ENCODE data around the gene TUBD1.

TUBD1 gene

DNA sequence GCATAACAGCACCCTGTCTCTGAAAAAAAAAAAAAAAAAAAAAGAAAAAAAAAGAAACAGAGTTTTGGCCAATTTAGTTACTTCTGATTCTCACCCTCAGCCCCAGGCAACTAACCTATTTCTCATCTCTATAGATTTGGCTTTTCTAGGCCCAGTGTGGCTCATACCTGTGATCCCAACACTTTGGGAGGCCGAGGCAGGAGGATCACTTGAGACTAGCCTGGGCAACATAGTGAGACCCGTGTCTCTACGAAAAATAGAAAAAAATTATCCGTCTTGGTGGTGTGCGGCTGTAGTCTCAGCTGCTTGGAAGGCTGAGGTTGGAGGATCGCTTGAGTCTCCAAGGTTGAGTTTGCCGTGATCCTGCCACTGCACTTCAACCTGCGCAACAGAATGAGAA, 8.9 kb upstream of the TUBD1 start:
- no peak for ATAC-seq
- no peak for TF ChIP-seq CSDC2 (CRISPR knock-in tag; IDR thresholded peaks at IDR 0.05)

DNA sequence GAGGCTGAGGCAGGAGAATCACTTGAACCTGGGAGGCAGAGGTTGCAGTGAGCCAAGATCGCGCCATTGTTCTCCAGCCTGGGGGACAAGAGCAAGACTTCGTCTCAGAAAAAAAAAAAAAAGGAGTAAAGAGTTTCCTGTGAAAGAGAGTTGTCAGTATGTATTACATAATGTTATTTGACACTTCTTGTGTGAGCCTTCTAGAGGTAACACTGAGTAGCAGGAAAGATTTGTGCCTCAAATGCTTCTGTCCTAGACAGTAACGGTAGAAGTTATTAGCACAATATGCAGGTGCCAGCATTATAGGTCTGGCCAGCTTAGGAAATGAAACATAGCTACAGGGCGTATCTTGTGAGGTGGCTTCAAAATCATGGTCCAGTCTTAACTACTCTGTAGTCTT, 6.4 kb upstream of the TUBD1 start:
- peak; percentile 31; the same call in 1 of the 3 replicates for ATAC-seq
- TF ChIP-seq ISL1 (CRISPR knock-in tag; IDR thresholded peaks at IDR 0.05) = no peak
- TF ChIP-seq, protein P1, sequence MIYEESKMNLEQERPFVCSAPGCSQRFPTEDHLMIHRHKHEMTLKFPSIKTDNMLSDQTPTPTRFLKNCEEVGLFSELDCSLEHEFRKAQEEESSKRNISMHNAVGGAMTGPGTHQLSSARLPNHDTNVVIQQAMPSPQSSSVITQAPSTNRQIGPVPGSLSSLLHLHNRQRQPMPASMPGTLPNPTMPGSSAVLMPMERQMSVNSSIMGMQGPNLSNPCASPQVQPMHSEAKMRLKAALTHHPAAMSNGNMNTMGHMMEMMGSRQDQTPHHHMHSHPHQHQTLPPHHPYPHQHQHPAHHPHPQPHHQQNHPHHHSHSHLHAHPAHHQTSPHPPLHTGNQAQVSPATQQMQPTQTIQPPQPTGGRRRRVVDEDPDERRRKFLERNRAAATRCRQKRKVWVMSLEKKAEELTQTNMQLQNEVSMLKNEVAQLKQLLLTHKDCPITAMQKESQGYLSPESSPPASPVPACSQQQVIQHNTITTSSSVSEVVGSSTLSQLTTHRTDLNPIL (CRISPR knock-in tag; IDR thresholded peaks at IDR 0.05; ENCODE audit: low read depth) = no peak

DNA sequence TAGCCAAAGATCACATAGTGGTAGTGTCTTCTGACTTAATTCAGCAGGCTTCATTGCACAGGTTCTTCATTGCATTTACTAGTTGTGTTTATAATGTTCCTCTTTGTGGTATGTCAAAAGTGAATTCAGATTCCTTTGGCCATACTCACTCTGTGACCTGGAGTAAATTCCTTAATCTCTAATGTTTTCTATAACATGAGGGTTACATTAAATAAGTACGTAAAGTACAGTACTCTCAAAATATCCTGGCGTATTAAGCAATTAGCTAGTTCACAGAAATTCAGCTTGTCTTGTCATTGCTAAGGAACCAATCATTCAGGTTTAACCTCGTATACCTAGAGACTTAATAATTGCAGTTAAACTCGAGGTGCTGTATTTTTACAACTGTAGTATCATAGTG, 4.3 kb upstream of the TUBD1 start:
- no peak for ATAC-seq
- TF ChIP-seq ZNF70 (CRISPR knock-in tag; IDR thresholded peaks at IDR 0.05) (no peak), SNAI2 (CRISPR knock-in tag; IDR thresholded peaks at IDR 0.05) (no peak), ESRRG (CRISPR knock-in tag; IDR thresholded peaks at IDR 0.05) (no peak), OSR1 (CRISPR knock-in tag; IDR thresholded peaks at IDR 0.05) (no peak), BACH2 (CRISPR knock-in tag; IDR thresholded peaks at IDR 0.05; ENCODE audit: borderline replicate concordance) (no peak), TOX (CRISPR knock-in tag; IDR thresholded peaks at IDR 0.05; ENCODE audit: borderline replicate concordance) (no peak), PPARA (CRISPR knock-in tag; IDR thresholded peaks at IDR 0.05; ENCODE audit: borderline replicate concordance) (no peak), ARNTL (CRISPR knock-in tag; IDR thresholded peaks at IDR 0.05; ENCODE audit: borderline replicate concordance, low read depth) (no peak), RARB (CRISPR knock-in tag; IDR thresholded peaks at IDR 0.05) (no peak), ZNF565 (CRISPR knock-in tag; conservative IDR thresholded peaks at IDR 0.05; ENCODE audit: low read depth) (no peak)
- TF ChIP-seq, protein P1 (CRISPR knock-in tag; IDR thresholded peaks at IDR 0.05; ENCODE audit: low read depth) = no peak
- TF ChIP-seq, protein P2, sequence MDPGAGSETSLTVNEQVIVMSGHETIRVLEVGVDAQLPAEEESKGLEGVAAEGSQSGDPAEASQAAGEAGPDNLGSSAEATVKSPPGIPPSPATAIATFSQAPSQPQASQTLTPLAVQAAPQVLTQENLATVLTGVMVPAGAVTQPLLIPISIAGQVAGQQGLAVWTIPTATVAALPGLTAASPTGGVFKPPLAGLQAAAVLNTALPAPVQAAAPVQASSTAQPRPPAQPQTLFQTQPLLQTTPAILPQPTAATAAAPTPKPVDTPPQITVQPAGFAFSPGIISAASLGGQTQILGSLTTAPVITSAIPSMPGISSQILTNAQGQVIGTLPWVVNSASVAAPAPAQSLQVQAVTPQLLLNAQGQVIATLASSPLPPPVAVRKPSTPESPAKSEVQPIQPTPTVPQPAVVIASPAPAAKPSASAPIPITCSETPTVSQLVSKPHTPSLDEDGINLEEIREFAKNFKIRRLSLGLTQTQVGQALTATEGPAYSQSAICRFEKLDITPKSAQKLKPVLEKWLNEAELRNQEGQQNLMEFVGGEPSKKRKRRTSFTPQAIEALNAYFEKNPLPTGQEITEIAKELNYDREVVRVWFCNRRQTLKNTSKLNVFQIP (CRISPR knock-in tag; IDR thresholded peaks at IDR 0.05; ENCODE audit: borderline replicate concordance, low read depth) = no peak
- TF ChIP-seq, protein P3, sequence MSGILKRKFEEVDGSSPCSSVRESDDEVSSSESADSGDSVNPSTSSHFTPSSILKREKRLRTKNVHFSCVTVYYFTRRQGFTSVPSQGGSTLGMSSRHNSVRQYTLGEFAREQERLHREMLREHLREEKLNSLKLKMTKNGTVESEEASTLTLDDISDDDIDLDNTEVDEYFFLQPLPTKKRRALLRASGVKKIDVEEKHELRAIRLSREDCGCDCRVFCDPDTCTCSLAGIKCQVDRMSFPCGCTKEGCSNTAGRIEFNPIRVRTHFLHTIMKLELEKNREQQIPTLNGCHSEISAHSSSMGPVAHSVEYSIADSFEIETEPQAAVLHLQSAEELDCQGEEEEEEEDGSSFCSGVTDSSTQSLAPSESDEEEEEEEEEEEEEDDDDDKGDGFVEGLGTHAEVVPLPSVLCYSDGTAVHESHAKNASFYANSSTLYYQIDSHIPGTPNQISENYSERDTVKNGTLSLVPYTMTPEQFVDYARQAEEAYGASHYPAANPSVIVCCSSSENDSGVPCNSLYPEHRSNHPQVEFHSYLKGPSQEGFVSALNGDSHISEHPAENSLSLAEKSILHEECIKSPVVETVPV (CRISPR knock-in tag; IDR thresholded peaks at IDR 0.05) = no peak
- TF ChIP-seq, protein P4, sequence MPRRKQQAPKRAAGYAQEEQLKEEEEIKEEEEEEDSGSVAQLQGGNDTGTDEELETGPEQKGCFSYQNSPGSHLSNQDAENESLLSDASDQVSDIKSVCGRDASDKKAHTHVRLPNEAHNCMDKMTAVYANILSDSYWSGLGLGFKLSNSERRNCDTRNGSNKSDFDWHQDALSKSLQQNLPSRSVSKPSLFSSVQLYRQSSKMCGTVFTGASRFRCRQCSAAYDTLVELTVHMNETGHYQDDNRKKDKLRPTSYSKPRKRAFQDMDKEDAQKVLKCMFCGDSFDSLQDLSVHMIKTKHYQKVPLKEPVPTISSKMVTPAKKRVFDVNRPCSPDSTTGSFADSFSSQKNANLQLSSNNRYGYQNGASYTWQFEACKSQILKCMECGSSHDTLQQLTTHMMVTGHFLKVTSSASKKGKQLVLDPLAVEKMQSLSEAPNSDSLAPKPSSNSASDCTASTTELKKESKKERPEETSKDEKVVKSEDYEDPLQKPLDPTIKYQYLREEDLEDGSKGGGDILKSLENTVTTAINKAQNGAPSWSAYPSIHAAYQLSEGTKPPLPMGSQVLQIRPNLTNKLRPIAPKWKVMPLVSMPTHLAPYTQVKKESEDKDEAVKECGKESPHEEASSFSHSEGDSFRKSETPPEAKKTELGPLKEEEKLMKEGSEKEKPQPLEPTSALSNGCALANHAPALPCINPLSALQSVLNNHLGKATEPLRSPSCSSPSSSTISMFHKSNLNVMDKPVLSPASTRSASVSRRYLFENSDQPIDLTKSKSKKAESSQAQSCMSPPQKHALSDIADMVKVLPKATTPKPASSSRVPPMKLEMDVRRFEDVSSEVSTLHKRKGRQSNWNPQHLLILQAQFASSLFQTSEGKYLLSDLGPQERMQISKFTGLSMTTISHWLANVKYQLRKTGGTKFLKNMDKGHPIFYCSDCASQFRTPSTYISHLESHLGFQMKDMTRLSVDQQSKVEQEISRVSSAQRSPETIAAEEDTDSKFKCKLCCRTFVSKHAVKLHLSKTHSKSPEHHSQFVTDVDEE (CRISPR knock-in tag; IDR thresholded peaks at IDR 0.05) = no peak

DNA sequence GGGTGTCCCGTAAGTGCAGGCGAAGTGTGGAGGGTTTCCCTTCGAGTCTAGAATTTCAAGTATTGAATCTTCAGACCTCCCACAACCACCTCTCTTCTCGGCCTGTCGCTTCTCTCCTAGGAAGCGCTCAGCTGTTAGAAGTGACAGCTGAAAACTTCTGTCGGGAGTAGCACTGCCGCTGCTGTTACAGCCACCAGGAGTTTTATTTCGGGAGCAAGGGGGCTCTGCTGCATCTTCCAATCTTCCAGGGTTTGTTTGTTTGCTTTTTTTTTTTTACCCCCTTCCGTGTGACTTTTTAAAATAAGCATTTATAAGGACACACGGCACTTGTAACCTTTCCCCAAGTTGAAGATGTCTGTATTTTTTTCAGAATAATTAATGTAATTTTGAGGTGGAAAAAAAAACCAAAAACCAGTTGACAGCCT, 945 bp upstream of the TUBD1 start:
- peak; percentile 45 for ATAC-seq
- TF ChIP-seq, protein P3 (CRISPR knock-in tag; IDR thresholded peaks at IDR 0.05) = no peak
- TF ChIP-seq RARB (CRISPR knock-in tag; IDR thresholded peaks at IDR 0.05) (no peak), ZNF8 (CRISPR knock-in tag; IDR thresholded peaks at IDR 0.05) (no peak), GLIS3 (CRISPR knock-in tag; IDR thresholded peaks at IDR 0.05) (no peak)

All from SK-N-SH treated with all-trans-retinoic acid at 6 μM for 48 hours (cell line).